Calu3 (cell line): Measurements from ENCODE around the gene RALBP1. TPM values are rescaled to one million over a fixed set of nuclear protein-coding genes. Genes with fewer than 3 reads are reported as not detected.
A peak's percentile ranks its signal among the peaks of the same experiment; 100 is the strongest.

ENCODE experiments used
- BruUV-seq: library from RNA; stranded (reverse); fragments of 400-500 nt; replicated peaks from 2 replicates; lab custom pipeline; 2021; lab: Mats Ljungman, UMichigan
- CTCF ChIA-PET: fragments of 300-600 bp; sonication (Branson Sonifier 250); formaldehyde crosslinking; loops from one replicate; lab custom pipeline; 2022; ENCODE audit warnings: antibody characterized with exemption; lab: Charles Lee
- DNase-seq: peaks from one replicate; pipeline ENCODE4 v3.0.0; 2022
- H3K27ac Mint-ChIP-seq: one replicate; pipeline ENCODE4 v1.8.0; 2022; ENCODE audit warnings: mixed read lengths; ENCODE audit not compliant: unreplicated experiment
- H3K27me3 Mint-ChIP-seq: one replicate; pipeline ENCODE4 v1.8.0; 2022; ENCODE audit warnings: mixed read lengths; ENCODE audit not compliant: unreplicated experiment
- H3K36me3 Mint-ChIP-seq: one replicate; pipeline ENCODE4 v1.8.0; 2022; ENCODE audit warnings: mild to moderate bottlenecking, moderate library complexity, mixed read lengths; ENCODE audit not compliant: insufficient read depth, unreplicated experiment
- H3K4me1 Mint-ChIP-seq: one replicate; pipeline ENCODE4 v1.8.0; 2022; ENCODE audit warnings: mild to moderate bottlenecking, low read depth, mixed read lengths; ENCODE audit not compliant: unreplicated experiment
- H3K4me3 Mint-ChIP-seq: one replicate; pipeline ENCODE4 v1.8.0; 2022; ENCODE audit warnings: mild to moderate bottlenecking, low read depth, moderate library complexity, mixed read lengths; ENCODE audit not compliant: unreplicated experiment
- H3K9me3 Mint-ChIP-seq: one replicate; pipeline ENCODE4 v1.8.0; 2022; ENCODE audit warnings: low read depth, mixed read lengths; ENCODE audit not compliant: unreplicated experiment
- CTCF ChIP-seq: fragments of 200-600 bp; IDR thresholded peaks from one replicate; pipeline ENCODE4 v1.8.0; 2022; ENCODE audit warnings: antibody characterized with exemption; ENCODE audit not compliant: unreplicated experiment
- intact Hi-C: fragments of 100-400 bp; cut with micrococcal nuclease; formaldehyde crosslinking; loops from one replicate; pipeline ENCODE4 v1.10.0; 2022; ENCODE audit not compliant: unreplicated experiment
- total RNA-seq: library from RNA; stranded (reverse); gene quantifications from 2 replicates; pipeline ENCODE4 v1.2.3, GENCODE V29; 2022

RALBP1 gene
- total RNA-seq, 1 experiment from 2014 or later, result 65.8 TPM

- no peaks in the 10 kb centered on the region for H3K4me1 Mint-ChIP-seq
- BruUV-seq, result no TSS peak
- peaks cover 61% of the 10 kb centered on the region for H3K36me3 Mint-ChIP-seq
- DNase-seq, result no peak
- TF ChIP-seq CTCF, result no peak
- no peak overlapping the region for H3K4me3 Mint-ChIP-seq
- H3K9me3 Mint-ChIP-seq, result no peaks in the 10 kb centered on the region
- H3K27me3 Mint-ChIP-seq, result no peaks in the 10 kb centered on the region
- CTCF ChIA-PET, result interaction anchor here (0.9 kb wide), 1 partner anchor 139 kb away, joined by 3 read pairs; no protein-coding TSS in a partner anchor
- H3K27ac Mint-ChIP-seq, result no peak overlapping the region
- intact Hi-C loops, result no loop called here
These were observed 69.7 kb downstream of the RALBP1 start for GRCh38 chr18:9545029-9545428.

- H3K36me3 Mint-ChIP-seq, result peaks cover 63% of the 10 kb centered on the region
- no peaks in the 10 kb centered on the region for H3K27me3 Mint-ChIP-seq
These were observed 71.2 kb downstream of the RALBP1 start for GRCh38 chr18:9546468-9546867.

GRCh38 chr18:9547782-9548181, 72.5 kb downstream of the RALBP1 start:
- CTCF ChIA-PET, result no interaction called here
- Mint-ChIP-seq H3K4me1 (no peaks in the 10 kb centered on the region), H3K9me3 (no peaks in the 10 kb centered on the region), H3K27ac (no peak overlapping the region), H3K27me3 (no peaks in the 10 kb centered on the region), H3K36me3 (peaks cover 64% of the 10 kb centered on the region), H3K4me3 (no peak overlapping the region)
- BruUV-seq, result no TSS peak
- intact Hi-C loops, result no loop called here
- no peak for DNase-seq
- no peak for TF ChIP-seq CTCF

More at GRCh38 chr18:9546468-9546867, 71.2 kb downstream of the RALBP1 start:
- Mint-ChIP-seq H3K9me3 (no peaks in the 10 kb centered on the region), H3K27ac (no peak overlapping the region), H3K4me3 (no peak overlapping the region), H3K4me1 (no peaks in the 10 kb centered on the region)
- intact Hi-C loops, result no loop called here
- TF ChIP-seq CTCF, result no peak
- no TSS peak for BruUV-seq
- no peak for DNase-seq
- CTCF ChIA-PET, result no interaction called here

GRCh38 chr18:9549405-9549804, 74.1 kb downstream of the RALBP1 start:
- CTCF ChIA-PET, result no interaction called here
- H3K9me3 Mint-ChIP-seq, result no peaks in the 10 kb centered on the region
- H3K4me3 Mint-ChIP-seq, result no peak overlapping the region
- TF ChIP-seq CTCF, result no peak
- no peaks in the 10 kb centered on the region for H3K4me1 Mint-ChIP-seq
- H3K27ac Mint-ChIP-seq, result no peak overlapping the region
- BruUV-seq, result no TSS peak
- DNase-seq, result peak; percentile 7
- H3K27me3 Mint-ChIP-seq, result no peaks in the 10 kb centered on the region
- intact Hi-C loops, result no loop called here
- H3K36me3 Mint-ChIP-seq, result peaks cover 61% of the 10 kb centered on the region
